NCI-H510A treated with DMSO at 0.1 percent for 48 hours (cell line): ENCODE data around the gene YIPF5.

Experiments used
- DNase-seq: peaks from one replicate; lab custom pipeline; 2025; lab: John Stamatoyannopoulos, UW

Gene YIPF5

DNA sequence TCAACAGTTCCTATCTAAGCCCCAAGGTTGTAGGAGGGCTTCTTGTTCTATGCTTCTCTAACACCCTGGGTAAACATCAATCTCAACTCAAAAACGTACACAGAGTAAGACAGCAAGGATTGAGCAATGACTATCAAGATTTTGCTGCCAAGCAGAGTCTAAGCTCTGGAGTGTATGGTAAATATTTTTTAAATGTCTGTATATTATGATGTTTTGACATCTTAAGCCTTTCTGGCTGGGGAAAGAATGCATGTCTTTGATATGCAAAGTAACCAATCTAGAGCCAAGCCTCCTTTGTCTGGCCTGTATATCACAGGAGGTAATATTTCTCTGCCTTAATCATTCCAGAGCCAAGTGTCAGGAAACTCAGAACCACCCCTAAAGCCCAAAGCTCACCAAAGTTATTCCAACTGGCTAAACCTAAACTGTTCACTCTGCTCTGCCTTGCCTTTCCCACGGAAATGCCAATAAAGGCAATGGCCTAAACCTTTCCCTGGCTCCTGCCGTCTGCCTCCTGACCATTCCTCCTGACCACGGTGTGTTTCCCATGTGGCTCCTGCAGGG, 45.2 kb downstream of the YIPF5 start:
- no peak for DNase-seq

DNA sequence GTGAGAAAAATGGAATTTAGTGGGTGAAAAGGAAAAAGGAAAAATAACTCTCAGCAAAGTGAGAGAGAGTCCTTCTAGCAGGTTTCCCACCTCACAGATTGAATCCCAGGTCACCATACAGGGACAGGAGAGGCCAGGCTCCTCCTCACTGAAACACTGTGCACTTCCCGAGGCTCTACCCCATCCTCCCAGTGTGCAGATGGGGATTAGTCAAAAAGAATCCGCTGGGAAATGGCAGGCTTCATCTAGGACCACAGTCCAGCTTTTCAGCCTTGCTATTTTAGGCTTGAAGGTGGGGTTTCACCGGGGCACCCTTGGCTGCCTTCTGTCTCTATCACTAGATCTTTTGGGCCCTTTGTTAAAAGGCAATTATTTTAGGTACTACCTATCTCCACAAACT, 47.8 kb downstream of the YIPF5 start:
- no peak for DNase-seq

GRCh38 chr5:144122081-144122480, 48.4 kb downstream of the YIPF5 start:
- DNase-seq, result no peak

- DNase-seq, result no peak
These were observed 48.9 kb downstream of the YIPF5 start for GRCh38 chr5:144121577-144121976.

DNA sequence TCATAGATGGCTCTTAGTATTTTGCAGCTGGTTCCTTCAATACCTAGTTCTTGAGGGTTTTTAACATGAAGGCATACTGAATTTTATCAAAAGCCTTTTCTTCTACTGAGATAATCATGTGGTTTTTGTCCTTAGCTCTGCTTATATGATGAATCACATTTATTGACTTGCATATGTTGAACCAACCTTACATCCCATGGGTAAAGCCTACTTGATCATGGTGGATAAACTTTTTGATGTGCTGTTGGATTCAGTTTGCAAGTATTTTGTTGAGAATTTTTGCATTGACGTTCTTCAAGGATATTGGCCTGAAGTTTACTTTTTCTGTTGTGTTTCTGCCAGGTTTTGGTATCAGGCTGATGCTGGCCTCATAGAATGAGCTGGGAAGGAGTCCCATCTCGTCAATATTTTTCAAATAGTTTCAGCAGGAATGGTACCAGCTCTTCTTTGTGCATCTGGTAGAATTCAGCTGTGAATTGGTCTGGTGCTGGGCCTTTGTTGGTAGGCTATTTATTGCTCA, 49.7 kb downstream of the YIPF5 start:
- DNase-seq, result no peak

GRCh38 chr5:144117412-144117811, 53.0 kb downstream of the YIPF5 start:
- DNase-seq, result no peak

DNA sequence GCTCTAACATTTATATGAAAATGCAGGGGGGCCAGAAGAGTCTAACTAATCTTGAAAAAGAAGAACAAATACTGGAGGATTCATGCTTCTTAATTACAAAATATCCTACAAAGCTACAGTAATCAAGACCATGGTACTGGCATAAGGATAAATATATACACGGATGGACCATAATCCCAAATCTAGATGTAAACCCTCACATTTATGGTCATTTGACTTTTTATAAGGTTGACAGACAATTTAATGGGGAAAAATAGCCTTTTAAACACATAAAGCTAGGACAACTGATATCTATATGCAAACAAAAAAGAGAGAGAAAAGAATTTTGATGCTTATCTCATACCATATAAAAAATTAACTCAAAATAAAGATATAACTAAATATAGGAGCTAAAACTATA, 55.9 kb downstream of the YIPF5 start:
- DNase-seq, result no peak
